Measurements from ENCODE around the gene CHST11.

Gene CHST11

DNA sequence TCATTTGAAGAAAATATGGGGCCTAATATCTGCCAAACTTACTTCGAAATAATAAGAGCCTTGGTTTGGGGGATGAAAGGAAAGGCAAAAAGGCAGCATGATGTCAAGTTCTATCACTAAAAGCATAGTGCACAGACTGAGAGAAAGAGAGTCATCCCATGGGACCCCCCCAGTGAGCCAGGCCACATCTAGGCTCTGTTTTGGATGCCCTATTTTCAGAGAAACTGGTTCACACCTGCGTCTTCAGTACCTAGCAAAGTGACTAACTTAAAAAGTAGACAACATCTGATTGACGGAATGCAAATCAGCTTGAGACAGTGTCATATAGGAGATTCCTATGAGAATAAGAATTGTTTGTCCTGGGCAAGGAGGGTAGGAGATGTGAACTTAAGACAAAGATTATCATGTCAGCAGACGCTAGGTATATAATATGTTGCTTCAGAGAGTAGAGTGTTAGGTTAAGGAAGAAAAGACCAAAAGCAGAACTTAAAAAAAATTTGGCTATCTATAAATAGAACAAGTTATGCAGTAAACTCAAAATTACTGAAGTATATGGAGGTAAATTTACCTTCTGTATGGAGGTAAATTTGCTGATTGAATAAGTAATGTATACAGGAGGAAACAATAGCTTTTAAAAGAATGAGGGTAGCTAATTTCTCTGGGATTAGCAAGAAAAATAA, 353.1 kb downstream of the CHST11 start:
- Mint-ChIP-seq H3K4me1 (no peaks in the 10 kb centered on the region), H3K27me3 (no peaks in the 10 kb centered on the region), H3K27ac (no peak overlapping the region), H3K4me3 (no peak overlapping the region), H3K9me3 (no peaks in the 10 kb centered on the region), H3K36me3 (no peaks in the 10 kb centered on the region)

Data from activated naive CD4-positive, alpha-beta T cell treated with anti-CD3 and anti-CD28 coated beads, Interleukin-2, amount 50 U/mL, for 24 hours (primary cell).